ENCODE measurements around the gene NUDT14.

The NUDT14 gene

DNA sequence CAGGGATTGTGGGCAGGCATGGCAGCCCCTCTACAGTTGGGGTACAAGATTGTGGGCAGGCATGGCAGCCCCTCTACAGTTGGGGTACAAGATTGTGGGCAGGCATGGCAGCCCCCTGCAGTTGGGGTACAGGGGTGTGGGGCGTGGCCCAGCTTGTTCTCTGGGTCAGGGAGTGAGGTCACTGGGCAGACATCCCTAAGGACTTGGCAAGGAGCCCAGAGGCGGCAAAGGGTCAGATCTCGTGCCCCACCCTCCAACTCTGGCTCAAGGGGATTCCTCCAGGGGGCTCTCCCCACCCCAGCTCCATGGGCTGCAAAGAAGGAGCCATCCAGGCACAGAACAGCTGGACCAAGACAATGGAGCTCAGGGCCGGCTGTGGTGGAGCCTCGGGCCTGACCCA, 25.8 kb upstream of the NUDT14 start:
- no peak overlapping the region for H3K4me3 ChIP-seq (ENCODE audit: low read depth, low read length)
- DNase-seq (ENCODE audit: low read depth, low spot score) = no peak
- TF ChIP-seq, protein P1, sequence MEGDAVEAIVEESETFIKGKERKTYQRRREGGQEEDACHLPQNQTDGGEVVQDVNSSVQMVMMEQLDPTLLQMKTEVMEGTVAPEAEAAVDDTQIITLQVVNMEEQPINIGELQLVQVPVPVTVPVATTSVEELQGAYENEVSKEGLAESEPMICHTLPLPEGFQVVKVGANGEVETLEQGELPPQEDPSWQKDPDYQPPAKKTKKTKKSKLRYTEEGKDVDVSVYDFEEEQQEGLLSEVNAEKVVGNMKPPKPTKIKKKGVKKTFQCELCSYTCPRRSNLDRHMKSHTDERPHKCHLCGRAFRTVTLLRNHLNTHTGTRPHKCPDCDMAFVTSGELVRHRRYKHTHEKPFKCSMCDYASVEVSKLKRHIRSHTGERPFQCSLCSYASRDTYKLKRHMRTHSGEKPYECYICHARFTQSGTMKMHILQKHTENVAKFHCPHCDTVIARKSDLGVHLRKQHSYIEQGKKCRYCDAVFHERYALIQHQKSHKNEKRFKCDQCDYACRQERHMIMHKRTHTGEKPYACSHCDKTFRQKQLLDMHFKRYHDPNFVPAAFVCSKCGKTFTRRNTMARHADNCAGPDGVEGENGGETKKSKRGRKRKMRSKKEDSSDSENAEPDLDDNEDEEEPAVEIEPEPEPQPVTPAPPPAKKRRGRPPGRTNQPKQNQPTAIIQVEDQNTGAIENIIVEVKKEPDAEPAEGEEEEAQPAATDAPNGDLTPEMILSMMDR (IDR thresholded peaks at IDR 0.05; ENCODE audit: insufficient read depth, low read length, missing control alignments) = no peak
- ChIA-PET CTCF (interaction anchor here (0.9 to 1.0 kb wide), 3 partner anchors 75 to 145 kb away, joined by 3 read pairs; no protein-coding TSS in a partner anchor), POLR2A (no interaction called here)

DNA sequence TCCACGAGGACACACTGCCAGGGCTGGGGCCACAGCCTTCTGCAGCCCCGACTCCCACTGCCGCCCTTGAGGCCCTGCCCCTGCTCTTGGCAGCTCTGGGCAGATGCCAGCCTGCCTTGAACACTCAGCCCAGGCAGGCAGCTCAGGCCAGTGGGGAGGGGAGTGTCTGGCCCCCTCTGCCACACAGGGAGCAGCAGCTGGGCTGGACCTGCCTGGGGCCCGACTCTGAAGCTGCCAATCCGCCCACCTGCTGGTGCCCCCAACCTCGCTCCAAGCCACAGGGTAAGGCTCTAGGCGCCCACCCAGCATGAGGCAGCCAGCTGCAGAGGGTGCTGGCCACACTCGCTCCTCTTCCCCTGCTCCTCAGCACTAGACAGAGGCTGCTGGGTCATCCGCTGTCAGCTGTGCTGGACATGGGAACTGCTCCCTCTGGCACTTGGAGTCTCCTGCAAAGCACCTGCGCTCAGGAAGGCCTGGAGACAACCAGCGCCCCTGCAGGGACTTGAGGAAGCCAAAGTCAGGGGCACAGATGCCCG, 24.6 kb upstream of the NUDT14 start:
- DNase-seq (ENCODE audit: low read depth, low spot score) = no peak
- CTCF ChIA-PET = interaction anchor here (1.0 kb wide), 1 partner anchor 41 kb away, joined by 3 read pairs; no protein-coding TSS in a partner anchor
- POLR2A ChIA-PET = no interaction called here

DNA sequence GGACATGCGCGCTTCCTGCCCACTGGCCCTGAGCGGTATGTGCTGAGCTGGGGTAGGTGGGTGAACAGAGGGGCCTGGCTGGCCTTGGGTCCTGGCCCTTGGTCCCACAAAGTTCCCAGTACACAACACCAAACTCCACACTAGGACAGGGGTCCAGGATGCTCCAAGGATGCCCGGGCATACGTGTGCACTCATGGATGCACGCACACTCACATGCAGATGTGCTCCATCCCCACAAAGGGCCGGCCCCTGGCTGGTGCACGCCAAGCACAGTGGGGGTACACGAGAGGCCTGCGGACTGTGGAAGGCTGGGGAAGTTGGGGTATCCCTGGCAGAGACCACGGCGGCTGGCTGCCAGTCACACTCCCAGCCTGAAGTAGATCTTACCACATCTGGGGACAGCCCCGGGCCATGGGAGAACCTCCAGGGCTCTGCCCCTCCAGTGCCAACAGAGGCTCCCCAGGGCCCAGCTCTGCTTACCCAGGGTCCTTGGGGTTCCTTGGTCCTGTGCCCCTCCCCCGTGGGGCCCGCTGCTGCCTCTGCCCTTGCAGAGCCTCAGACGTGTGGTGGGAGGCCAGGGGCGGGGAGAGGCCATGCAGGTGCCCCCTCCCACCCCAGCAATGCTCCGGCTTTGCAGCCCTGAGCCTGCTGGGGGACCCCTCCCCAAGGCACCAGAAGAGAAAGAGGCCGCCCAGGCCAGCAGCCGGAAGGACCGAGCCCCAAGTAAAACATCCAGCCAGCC, 24.0 kb upstream of the NUDT14 start:
- ChIA-PET CTCF (interaction anchor here (1.0 to 4.4 kb wide), 5 partner anchors 8 to 77 kb away, joined by 3 to 25 read pairs (median 17); no protein-coding TSS in a partner anchor), POLR2A (no interaction called here)
- DNase-seq (ENCODE audit: low read depth, low spot score) = no peak
- TF ChIP-seq, protein P1 (IDR thresholded peaks at IDR 0.05; ENCODE audit: insufficient read depth, low read length, missing control alignments) = no peak
- H3K4me3 ChIP-seq (ENCODE audit: low read depth, low read length) = no peak overlapping the region

More for the DNA sequence above, 24.6 kb upstream of the NUDT14 start:
- H3K4me3 ChIP-seq (ENCODE audit: low read depth, low read length) = no peak overlapping the region
- TF ChIP-seq, protein P1 (IDR thresholded peaks at IDR 0.05; ENCODE audit: insufficient read depth, low read length, missing control alignments) = no peak

DNA sequence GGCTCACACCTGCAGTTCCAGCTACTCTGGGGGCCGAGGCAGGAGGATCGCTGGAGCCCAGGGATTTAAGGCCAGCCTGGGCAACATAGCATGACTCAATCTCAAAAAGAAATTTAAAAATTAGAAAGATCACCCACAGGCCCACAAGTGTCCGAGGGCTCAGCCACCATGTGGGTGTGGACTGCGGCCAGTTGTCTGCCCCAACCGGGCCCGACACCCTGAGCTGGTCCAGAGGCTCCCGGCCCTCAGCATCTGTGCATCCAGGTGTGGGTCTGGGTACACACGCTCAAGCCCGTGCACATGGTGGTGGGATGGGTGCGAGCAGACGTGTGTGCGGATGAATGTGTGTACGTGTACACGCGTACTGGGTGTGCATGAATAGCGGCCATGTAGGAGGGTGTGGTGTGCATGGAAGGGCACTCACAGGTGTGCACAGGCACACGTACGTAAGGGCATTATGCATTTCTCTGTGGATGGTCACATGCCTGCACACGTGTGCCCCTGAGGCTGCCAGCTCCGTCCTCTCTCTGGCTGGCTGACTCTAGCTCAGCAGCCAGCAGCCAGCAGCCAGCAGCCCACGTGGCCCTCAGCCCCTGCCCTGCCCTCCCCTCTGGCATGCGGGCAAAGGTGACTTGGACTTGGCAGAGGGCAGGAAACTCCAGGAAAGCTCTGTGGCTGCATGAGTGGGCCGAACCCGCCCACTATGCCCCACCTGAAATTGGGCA, 23.3 kb upstream of the NUDT14 start:
- TF ChIP-seq, protein P1 (IDR thresholded peaks at IDR 0.05; ENCODE audit: insufficient read depth, low read length, missing control alignments) = no peak
- CTCF ChIA-PET = interaction anchor here (0.8 to 4.4 kb wide), 12 partner anchors 9 to 147 kb away, joined by 3 to 32 read pairs (median 6); no protein-coding TSS in a partner anchor
- H3K4me3 ChIP-seq (ENCODE audit: low read depth, low read length) = no peak overlapping the region
- POLR2A ChIA-PET = no interaction called here
- no peak for DNase-seq (ENCODE audit: low read depth, low spot score)

DNA sequence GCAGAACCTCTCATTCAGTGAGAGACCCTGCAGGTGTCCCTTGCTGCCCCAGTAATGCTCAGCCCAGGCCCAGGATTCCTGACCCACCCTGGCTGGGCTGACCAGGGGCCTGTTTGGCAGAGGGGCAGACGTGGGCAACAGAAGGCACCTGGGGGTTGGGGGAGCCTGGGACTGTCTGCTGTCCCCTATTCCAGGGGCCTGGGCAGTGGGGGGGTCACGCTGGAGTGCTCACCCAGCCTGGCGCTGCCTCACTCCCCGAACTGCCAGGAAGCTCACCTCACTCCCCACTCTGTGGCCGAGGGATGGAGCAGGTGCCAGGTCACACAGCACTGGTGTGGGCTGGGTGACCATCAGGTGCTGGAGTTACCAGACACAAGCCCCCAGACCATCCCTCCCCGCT, 22.6 kb upstream of the NUDT14 start:
- POLR2A ChIA-PET = no interaction called here
- TF ChIP-seq, protein P1 (IDR thresholded peaks at IDR 0.05; ENCODE audit: insufficient read depth, low read length, missing control alignments) = no peak
- CTCF ChIA-PET = interaction anchor here (0.6 to 4.4 kb wide), 24 partner anchors 9 to 325 kb away, joined by 3 to 32 read pairs (median 3); partner anchors contain the start of gene BTBD6
- DNase-seq (ENCODE audit: low read depth, low spot score) = no peak
- H3K4me3 ChIP-seq (ENCODE audit: low read depth, low read length) = no peak overlapping the region
